ENCODE data around the gene TUBB4B.

Gene TUBB4B

GRCh38 chr9:137225699-137226331, 15.3 kb upstream of the TUBB4B start:
- no peak for DNase-seq (ENCODE audit: low read depth)

DNA sequence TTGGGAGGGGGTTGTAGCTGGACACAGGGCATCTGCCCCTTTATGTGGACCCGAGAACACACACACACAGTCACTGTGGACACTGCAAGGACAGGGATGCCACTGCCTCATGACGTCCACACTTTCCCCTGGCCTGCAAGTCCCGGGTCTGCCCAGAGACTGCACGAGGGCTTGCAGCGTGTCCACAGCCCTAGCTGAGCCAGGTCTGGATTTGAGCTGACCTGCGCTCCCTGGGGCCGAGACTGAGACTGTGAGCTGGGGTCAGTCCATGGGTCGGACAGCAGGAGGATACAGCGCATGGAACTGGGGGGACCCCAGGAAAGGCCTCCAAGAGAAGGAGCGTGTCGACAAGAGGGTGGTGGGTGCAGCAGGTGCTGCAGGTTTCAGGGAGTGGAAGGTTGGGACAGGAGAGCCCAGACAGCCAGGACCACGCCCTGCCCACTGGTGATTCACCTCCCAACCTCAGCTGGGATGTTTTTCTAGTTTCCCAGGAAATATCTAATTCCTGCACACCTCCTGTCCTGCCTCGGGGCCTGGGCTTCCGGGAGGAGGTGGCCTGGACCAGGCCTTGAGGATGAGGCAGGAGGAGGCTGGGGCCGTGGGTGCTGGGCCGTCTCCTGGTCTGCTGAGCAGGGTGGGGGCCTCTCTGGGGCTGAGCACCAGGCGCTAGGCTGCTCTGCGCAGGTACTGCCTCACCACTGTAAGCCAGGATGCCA, 14.6 kb upstream of the TUBB4B start:
- DNase-seq (ENCODE audit: low read depth), result no peak

- peak; percentile 72 for DNase-seq (ENCODE audit: low read depth)
Measured at GRCh38 chr9:137227054-137227852, 13.8 kb upstream of the TUBB4B start, which contains the start of gene RNF224. RNF224 (plus strand) TSS chr9:137227502; CDS start chr9:137228336, 834 bp downstream.

GRCh38 chr9:137227853-137228505, 13.1 kb upstream of the TUBB4B start:
- no peak for DNase-seq (ENCODE audit: low read depth)

- no peak for DNase-seq (ENCODE audit: low read depth)
Measured at GRCh38 chr9:137228506-137228967, 12.6 kb upstream of the TUBB4B start.

DNA sequence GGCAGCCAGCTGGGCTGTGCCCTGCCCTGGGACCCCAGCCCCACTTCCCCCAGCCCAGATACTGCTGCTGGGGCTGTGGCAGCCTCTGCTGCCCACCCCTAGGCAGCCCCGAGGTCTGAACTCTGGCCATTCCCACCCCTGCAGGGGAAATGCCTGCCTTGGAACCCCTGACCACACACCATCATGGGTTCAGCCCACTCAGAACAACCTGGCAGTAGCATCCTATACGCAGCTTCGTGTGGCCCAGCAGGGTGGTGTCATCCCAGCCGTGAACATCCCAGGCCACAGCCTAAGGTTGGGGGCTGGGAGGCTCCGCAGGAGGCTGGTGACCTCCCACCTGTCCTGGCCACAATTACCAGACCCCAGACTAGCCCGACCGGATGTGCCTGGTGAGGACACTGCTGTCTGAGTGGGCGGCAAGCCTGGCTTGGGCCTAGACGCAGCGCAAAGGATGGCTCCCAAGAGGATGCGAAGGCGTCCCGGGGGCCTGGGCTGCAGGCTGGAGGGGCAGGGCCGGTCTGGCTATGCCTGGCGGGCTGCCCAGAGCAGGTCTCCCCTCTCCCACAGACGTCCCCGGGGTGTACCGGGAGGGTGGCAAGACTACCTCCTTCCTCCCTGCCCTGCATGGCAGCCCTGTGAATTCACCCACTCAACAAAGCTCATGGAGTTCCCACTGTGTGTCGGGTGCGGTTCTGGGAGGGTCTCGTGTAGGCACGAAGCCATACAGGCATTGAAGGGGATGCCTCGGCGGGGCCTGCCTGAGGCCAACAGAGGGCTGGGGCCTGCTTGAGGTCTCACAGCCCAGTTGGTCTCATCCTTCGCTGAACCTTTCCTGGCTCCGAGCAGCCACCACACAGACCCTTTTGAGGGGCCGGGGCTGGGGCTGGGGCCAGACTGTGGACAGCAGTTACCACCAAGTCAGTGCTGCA, 11.9 kb upstream of the TUBB4B start:
- no peak for DNase-seq (ENCODE audit: low read depth)

- no peak for DNase-seq (ENCODE audit: low read depth)
Measured at GRCh38 chr9:137229903-137230704, 11.0 kb upstream of the TUBB4B start.

GRCh38 chr9:137230705-137231371, 10.2 kb upstream of the TUBB4B start, which contains the start of gene SLC34A3:
SLC34A3 (plus strand) TSS chr9:137230901; CDS start chr9:137231703, 802 bp downstream.
- DNase-seq (ENCODE audit: low read depth), result no peak

DNA sequence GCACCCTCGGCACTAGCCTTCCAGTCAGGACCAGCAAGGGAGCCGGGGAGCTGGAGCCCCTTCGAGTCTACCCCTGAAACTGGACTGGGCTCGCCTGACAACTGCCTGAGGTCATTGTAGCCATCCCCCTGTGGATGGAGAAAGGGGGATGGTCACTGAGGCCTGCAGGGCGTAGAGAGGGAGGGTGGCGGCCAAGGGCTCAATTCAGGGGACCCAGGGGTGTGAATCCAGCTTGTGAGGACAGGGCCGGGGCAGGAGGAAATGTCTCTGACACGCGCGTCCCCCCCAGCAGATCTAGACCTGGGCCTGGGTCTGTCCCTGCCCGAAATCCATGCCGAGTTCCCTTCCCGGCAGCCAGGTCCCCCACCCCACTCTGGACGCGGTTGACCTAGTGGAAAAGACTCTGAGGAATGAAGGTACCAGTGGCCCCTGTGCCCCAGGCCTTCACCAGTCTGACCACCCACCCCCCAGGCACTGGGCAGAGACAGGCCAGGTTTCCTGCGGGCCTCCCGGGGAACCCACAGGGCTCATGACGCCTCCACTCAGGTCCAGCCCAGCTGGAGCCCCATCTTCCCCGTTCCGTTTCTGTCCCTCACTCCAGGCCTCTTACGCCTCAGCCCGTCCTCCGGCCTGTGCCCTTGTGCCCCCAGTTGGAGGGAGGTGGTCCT, 9.6 kb upstream of the TUBB4B start:
- DNase-seq (ENCODE audit: low read depth), result no peak

DNA sequence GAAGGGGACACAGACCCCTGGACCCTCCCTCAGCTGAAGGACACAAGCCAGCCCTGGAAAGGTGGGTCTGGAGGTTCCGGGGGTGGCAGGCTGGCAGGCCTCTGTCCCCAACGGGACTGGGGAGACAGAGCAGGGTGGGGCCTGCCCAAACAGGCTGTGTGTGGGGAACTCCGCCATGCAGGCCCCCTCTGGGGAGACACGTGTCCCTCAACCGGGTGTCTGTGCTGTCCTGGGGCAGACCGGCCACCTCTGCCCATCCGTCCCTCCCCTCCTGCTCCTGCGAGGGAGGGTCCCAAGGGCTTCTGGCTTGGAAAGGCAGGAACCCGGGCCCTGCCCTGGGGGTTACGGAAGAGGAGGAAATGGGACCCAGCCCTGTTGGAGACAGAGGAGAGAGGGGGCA, 9.0 kb upstream of the TUBB4B start:
- DNase-seq (ENCODE audit: low read depth), result no peak

DNA sequence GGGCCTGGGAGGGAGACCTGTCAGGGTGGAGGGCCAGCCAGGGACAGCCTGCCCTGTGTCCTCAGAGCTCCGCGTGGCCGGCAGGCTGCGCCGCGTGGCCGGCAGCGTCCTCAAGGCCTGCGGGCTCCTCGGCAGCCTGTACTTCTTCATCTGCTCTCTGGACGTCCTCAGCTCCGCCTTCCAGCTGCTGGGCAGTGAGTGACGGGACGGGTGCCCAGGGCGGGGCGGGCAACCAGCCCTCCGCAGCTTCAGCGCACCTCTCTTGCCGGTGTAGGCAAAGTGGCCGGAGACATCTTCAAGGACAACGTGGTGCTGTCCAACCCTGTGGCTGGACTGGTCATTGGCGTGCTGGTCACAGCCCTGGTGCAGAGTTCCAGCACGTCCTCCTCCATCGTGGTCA, 8.6 kb upstream of the TUBB4B start:
- no peak for DNase-seq (ENCODE audit: low read depth)

DNA sequence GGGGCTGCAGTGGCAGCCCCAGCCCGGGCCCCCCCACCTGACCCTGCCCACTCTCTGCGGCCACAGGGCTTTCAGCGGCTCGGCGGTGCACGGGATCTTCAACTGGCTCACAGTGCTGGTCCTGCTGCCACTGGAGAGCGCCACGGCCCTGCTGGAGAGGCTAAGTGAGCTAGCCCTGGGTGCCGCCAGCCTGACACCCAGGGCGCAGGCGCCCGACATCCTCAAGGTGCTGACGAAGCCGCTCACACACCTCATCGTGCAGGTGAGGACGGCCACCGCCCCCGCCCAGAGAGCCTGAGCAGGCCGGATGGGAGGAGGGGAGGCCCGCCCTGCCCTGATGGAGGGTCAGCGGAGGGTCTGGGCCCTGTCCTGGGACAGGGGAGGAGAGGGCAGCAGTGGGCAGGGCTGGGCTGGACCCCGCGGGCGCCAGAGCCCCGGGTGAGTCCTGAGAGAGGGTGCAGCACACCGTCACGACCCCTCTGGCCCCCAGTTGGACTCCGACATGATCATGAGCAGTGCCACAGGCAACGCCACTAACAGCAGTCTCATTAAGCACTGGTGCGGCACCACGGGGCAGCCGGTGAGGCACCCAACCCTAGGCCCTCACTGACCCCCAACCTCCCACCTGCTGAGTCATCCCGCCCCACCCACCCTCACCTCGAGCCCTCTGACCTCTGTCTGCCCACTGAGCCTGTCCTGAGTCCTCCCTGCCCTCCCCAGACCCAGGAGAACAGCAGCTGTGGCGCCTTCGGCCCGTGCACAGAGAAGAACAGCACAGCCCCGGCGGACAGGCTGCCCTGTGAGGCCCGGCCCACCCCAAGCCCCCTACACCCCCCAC, 7.7 kb upstream of the TUBB4B start:
- DNase-seq (ENCODE audit: low read depth), result no peak

GRCh38 chr9:137234055-137234697, 6.9 kb upstream of the TUBB4B start:
- no peak for DNase-seq (ENCODE audit: low read depth)

GRCh38 chr9:137234758-137235423, 6.2 kb upstream of the TUBB4B start:
- no peak for DNase-seq (ENCODE audit: low read depth)

GRCh38 chr9:137235424-137236237, 5.5 kb upstream of the TUBB4B start:
- DNase-seq (ENCODE audit: low read depth), result no peak
